ENCODE data around the gene ACSM2B.
"Not testable (repeated sequence)": the region's sequence is repeated elsewhere in the genome, so short reads cannot be mapped to it uniquely, and the experiment has no call there.

GRCh38 chr16:20587645-20588074 is 11.5 kb upstream of the ACSM2B start:
- not testable (repeated sequence) for TF ChIP-seq POLR2A (IDR thresholded peaks at IDR 0.05)
- TF ChIP-seq, protein P1, sequence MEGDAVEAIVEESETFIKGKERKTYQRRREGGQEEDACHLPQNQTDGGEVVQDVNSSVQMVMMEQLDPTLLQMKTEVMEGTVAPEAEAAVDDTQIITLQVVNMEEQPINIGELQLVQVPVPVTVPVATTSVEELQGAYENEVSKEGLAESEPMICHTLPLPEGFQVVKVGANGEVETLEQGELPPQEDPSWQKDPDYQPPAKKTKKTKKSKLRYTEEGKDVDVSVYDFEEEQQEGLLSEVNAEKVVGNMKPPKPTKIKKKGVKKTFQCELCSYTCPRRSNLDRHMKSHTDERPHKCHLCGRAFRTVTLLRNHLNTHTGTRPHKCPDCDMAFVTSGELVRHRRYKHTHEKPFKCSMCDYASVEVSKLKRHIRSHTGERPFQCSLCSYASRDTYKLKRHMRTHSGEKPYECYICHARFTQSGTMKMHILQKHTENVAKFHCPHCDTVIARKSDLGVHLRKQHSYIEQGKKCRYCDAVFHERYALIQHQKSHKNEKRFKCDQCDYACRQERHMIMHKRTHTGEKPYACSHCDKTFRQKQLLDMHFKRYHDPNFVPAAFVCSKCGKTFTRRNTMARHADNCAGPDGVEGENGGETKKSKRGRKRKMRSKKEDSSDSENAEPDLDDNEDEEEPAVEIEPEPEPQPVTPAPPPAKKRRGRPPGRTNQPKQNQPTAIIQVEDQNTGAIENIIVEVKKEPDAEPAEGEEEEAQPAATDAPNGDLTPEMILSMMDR (IDR thresholded peaks at IDR 0.05): not testable (repeated sequence)

Measured in adrenal gland (tissue), 5 donors.